CD14-positive monocyte (primary cell): ENCODE results near the gene PAX7. TPM values are rescaled to one million over a fixed set of nuclear protein-coding genes. Genes with fewer than 3 reads are reported as not detected.

Experiments
- DNase-seq, 3 donors: peaks; one replicate each; pipeline ENCODE4 v3.0.0-alpha.2; 2011 to 2022
- H2AFZ ChIP-seq: 2 replicates; pipeline ENCODE4 v1.6.0; 2012; ENCODE audit warnings: mild to moderate bottlenecking, low read depth, low read length, inconsistent platforms; ENCODE audit not compliant: insufficient read depth, poor library complexity, severe bottlenecking
- H3K27ac ChIP-seq, 2 donors: 1 replicate in 1 of 2; 2 replicates in 1 of 2; pipeline ENCODE4 v1.5.1; 2012 to 2013; ENCODE audit warnings: low read length in 2 of 2, control low read depth in 1 of 2, inconsistent platforms in 1 of 2, low read depth in 1 of 2, mild to moderate bottlenecking in 1 of 2
- H3K27me3 ChIP-seq, 2 donors: one replicate each; pipeline versions ENCODE4 v1.6.0 to v1.6.1; 2011 to 2013; ENCODE audit warnings: low read length in 2 of 2; ENCODE audit not compliant: control insufficient read depth in 2 of 2, insufficient read depth in 2 of 2
- H3K36me3 ChIP-seq, 2 donors: replicated peaks in 1 of 2; 1 replicate in 1 of 2; 2 replicates in 1 of 2; pipeline versions ENCODE4 v1.5.1 to v1.6.1; 2012 to 2013; ENCODE audit warnings: low read length in 2 of 2, control low read depth in 1 of 2, inconsistent platforms in 1 of 2, mild to moderate bottlenecking in 1 of 2; ENCODE audit not compliant: insufficient read depth in 2 of 2, control insufficient read depth in 1 of 2
- H3K4me1 ChIP-seq, 2 donors: 1 replicate in 1 of 2; 2 replicates in 1 of 2; pipeline versions ENCODE4 v1.5.1 to v1.6.1; 2012 to 2013; ENCODE audit warnings: low read length in 2 of 2, control low read depth in 1 of 2, inconsistent platforms in 1 of 2, mild to moderate bottlenecking in 1 of 2, moderate library complexity in 1 of 2; ENCODE audit not compliant: insufficient read depth in 2 of 2, control insufficient read depth in 1 of 2
- H3K4me2 ChIP-seq: replicated peaks from 2 replicates; pipeline ENCODE3; 2012; ENCODE audit warnings: low read length, moderate library complexity, mild to moderate bottlenecking; ENCODE audit not compliant: poor library complexity, severe bottlenecking; ENCODE audit errors: extremely low read depth
- H3K4me3 ChIP-seq, 3 experiments: fragments of 200-600 bp in 1 of 3; sonication (generic) in 1 of 3; replicated peaks in 1 of 3; 1 replicate in 2 of 3; 2 replicates in 1 of 3; pipeline ENCODE4 v1.5.1; 2011 to 2013; ENCODE audit warnings: low read length in 3 of 3, mild to moderate bottlenecking in 3 of 3, control low read depth in 2 of 3, low read depth in 2 of 3, inconsistent platforms in 1 of 3, moderate library complexity in 1 of 3
- H3K79me2 ChIP-seq: 2 replicates; pipeline ENCODE4 v1.6.0; 2012; ENCODE audit warnings: mild to moderate bottlenecking, control low read depth, inconsistent platforms, low read length, moderate library complexity; ENCODE audit not compliant: insufficient read depth
- H3K9ac ChIP-seq: 2 replicates; pipeline ENCODE4 v1.6.0; 2017; ENCODE audit warnings: low read length, mild to moderate bottlenecking; ENCODE audit not compliant: insufficient read depth, poor library complexity, severe bottlenecking
- H3K9me3 ChIP-seq, 2 donors: replicated peaks in 1 of 2; 1 replicate in 1 of 2; 2 replicates in 1 of 2; pipeline versions ENCODE4 v1.5.1 to v1.6.1; 2012 to 2013; ENCODE audit warnings: low read length in 2 of 2, control low read depth in 1 of 2; ENCODE audit not compliant: control insufficient read depth in 1 of 2, insufficient read depth in 1 of 2
- H4K20me1 ChIP-seq: 2 replicates; pipeline ENCODE4 v1.6.0; 2012; ENCODE audit warnings: mild to moderate bottlenecking, low read length, control low read depth, moderate library complexity; ENCODE audit not compliant: insufficient read depth
- H3K27ac Mint-ChIP-seq, 7 donors: one replicate each; pipeline ENCODE4 v1.8.0; 2020; ENCODE audit warnings: mild to moderate bottlenecking in 7 of 7, mixed read lengths in 7 of 7, moderate library complexity in 6 of 7, inconsistent platforms in 2 of 7
- H3K27me3 Mint-ChIP-seq, 3 donors: one replicate each; pipeline ENCODE4 v1.8.0; 2021 to 2022; ENCODE audit warnings: low read depth in 3 of 3, mild to moderate bottlenecking in 3 of 3, mixed read lengths in 3 of 3, moderate library complexity in 3 of 3, inconsistent platforms in 1 of 3
- H3K36me3 Mint-ChIP-seq, 2 donors: one replicate each; pipeline ENCODE4 v1.8.0; 2020; ENCODE audit warnings: mixed read lengths in 2 of 2, inconsistent platforms in 1 of 2, mild to moderate bottlenecking in 1 of 2
- H3K4me1 Mint-ChIP-seq: one replicate; pipeline ENCODE4 v1.8.0; 2020; ENCODE audit warnings: mild to moderate bottlenecking, mixed read lengths
- H3K4me3 Mint-ChIP-seq, 2 donors: one replicate each; pipeline ENCODE4 v1.8.0; 2020; ENCODE audit warnings: mild to moderate bottlenecking in 2 of 2, mixed read lengths in 2 of 2, moderate library complexity in 1 of 2
- H3K9me3 Mint-ChIP-seq, 7 donors: one replicate each; pipeline ENCODE4 v1.8.0; 2020 to 2022; ENCODE audit warnings: mixed read lengths in 7 of 7, mild to moderate bottlenecking in 6 of 7, moderate library complexity in 6 of 7, inconsistent platforms in 2 of 7
- CTCF ChIP-seq: fragments of 200-600 bp; IDR thresholded peaks from one replicate; pipeline ENCODE4 v1.8.0; 2022; ENCODE audit warnings: antibody characterized with exemption, mild to moderate bottlenecking
- WGBS: methylation state at CpG from one replicate; pipeline ENCODE4 v1.1.5; 2013; ENCODE audit warnings: missing lambda C conversion rate; ENCODE audit not compliant: insufficient coverage; 5-methylcytosine and 5-hydroxymethylcytosine counted together
- intact Hi-C, 2 donors: fragments of 100-400 bp; cut with micrococcal nuclease; formaldehyde crosslinking; loops; one replicate each; pipeline versions ENCODE4 v1.15.0 to v1.15.1; 2023
- polyA plus RNA-seq, 3 donors: library from polyadenylated mRNA; depleted of rRNA in 1 of 3; unstranded in 2 of 3; stranded (reverse) in 1 of 3; fragments of 300-500 nt in 2 of 3; fragments of >200 nt in 1 of 3; fragmentation: Illumina TruSeq in 2 of 3; gene quantifications; 1 replicate in 2 of 3; 2 replicates in 1 of 3; pipeline ENCODE4 v1.2.3, GENCODE V29; 2012 to 2021

Gene PAX7
- polyA plus RNA-seq, 3 donors = not detected

GRCh38 chr1:18750600-18750999 lies 120.0 kb downstream of the PAX7 start:
- no peak overlapping the region for H3K27ac ChIP-seq
- Mint-ChIP-seq H3K9me3 (peaks cover 4 to 21% (median 13%) of the 10 kb centered on the region in 7 donors), H3K4me1 (peaks cover 3% of the 10 kb centered on the region), H3K27ac (no peak overlapping the region), H3K4me3 (no peak overlapping the region), H3K36me3 (no peaks in the 10 kb centered on the region), H3K27me3 (peaks cover 7 to 20% (median 10%) of the 10 kb centered on the region in 3 donors)
- no peaks in the 10 kb centered on the region for H3K79me2 ChIP-seq
- whole genome bisulfite sequencing = 89% methylated on average over 1 of the region's 2 CpGs
- no peak for TF ChIP-seq CTCF
- no peak overlapping the region for H3K4me3 ChIP-seq
- peaks cover 7 to 9% of the 10 kb centered on the region in 2 donors for H3K9me3 ChIP-seq
- intact Hi-C loops = no loop called here
- H3K36me3 ChIP-seq = no peaks in the 10 kb centered on the region
- no peak for DNase-seq
- H3K27me3 ChIP-seq = no peaks in the 10 kb centered on the region
- no peak overlapping the region for H2AFZ ChIP-seq
- H4K20me1 ChIP-seq = no peaks in the 10 kb centered on the region
- no peak overlapping the region for H3K4me2 ChIP-seq
- H3K9ac ChIP-seq = no peak overlapping the region
- no peaks in the 10 kb centered on the region for H3K4me1 ChIP-seq

- 51% methylated on average over 4 of the region's 4 CpGs for WGBS
- Histone ChIP-seq H3K27ac (no peak overlapping the region), H3K27me3 (peaks cover 0 to 4% of the 10 kb centered on the region in 2 donors), H3K9ac (no peak overlapping the region), H3K79me2 (no peaks in the 10 kb centered on the region), H3K4me1 (no peaks in the 10 kb centered on the region), H3K4me2 (no peak overlapping the region), H3K36me3 (no peaks in the 10 kb centered on the region), H3K9me3 (peaks cover 7 to 9% of the 10 kb centered on the region in 2 donors), H3K4me3 (no peak overlapping the region), H4K20me1 (no peaks in the 10 kb centered on the region), H2AFZ (no peak overlapping the region)
- H3K4me3 Mint-ChIP-seq = no peak overlapping the region
- peaks cover 4 to 21% (median 14%) of the 10 kb centered on the region in 7 donors for H3K9me3 Mint-ChIP-seq
- intact Hi-C loops = no loop called here
- DNase-seq = no peak
- peaks cover 3% of the 10 kb centered on the region for H3K4me1 Mint-ChIP-seq
- no peak overlapping the region for H3K27ac Mint-ChIP-seq
- H3K27me3 Mint-ChIP-seq = peaks cover 9 to 17% (median 10%) of the 10 kb centered on the region in 3 donors
- TF ChIP-seq CTCF = no peak
- no peaks in the 10 kb centered on the region for H3K36me3 Mint-ChIP-seq
These were observed 120.8 kb downstream of the PAX7 start for GRCh38 chr1:18751425-18751824.
